Measurements from ENCODE around the gene NFATC3.

Gene NFATC3

GRCh38 chr16:68085259-68086071 lies at the start of gene NFATC3:
NFATC3 (plus strand) TSS chr16:68085370; CDS start chr16:68085682, 312 bp downstream.
- peak; percentile 99 for DNase-seq (ENCODE audit: low read depth)

- DNase-seq (ENCODE audit: low read depth), result no peak
These were observed 47.2 kb upstream of the NFATC3 start for GRCh38 chr16:68037841-68038597.

- peak; percentile 83 for DNase-seq (ENCODE audit: low read depth)
These were observed 44.5 kb upstream of the NFATC3 start for GRCh38 chr16:68040506-68041288.

GRCh38 chr16:68041783-68042182 lies 43.4 kb upstream of the NFATC3 start:
- DNase-seq (ENCODE audit: low read depth), result no peak

GRCh38 chr16:68046106-68046505 lies 39.1 kb upstream of the NFATC3 start:
- DNase-seq (ENCODE audit: low read depth), result no peak

- no peak for DNase-seq (ENCODE audit: low read depth)
These were observed 37.2 kb upstream of the NFATC3 start for GRCh38 chr16:68047987-68048386.

GRCh38 chr16:68049449-68049848 lies 35.7 kb upstream of the NFATC3 start:
- DNase-seq (ENCODE audit: low read depth), result no peak

GRCh38 chr16:68055395-68055794 lies 29.8 kb upstream of the NFATC3 start:
- no peak for DNase-seq (ENCODE audit: low read depth)

GRCh38 chr16:68059804-68060203 lies 25.4 kb upstream of the NFATC3 start:
- DNase-seq (ENCODE audit: low read depth), result no peak

GRCh38 chr16:68061396-68061795 lies 23.8 kb upstream of the NFATC3 start:
- DNase-seq (ENCODE audit: low read depth), result no peak

- no peak for DNase-seq (ENCODE audit: low read depth)
These were observed 22.2 kb upstream of the NFATC3 start for GRCh38 chr16:68062910-68063393.

GRCh38 chr16:68064791-68065365 lies 20.3 kb upstream of the NFATC3 start:
- peak; percentile 54 for DNase-seq (ENCODE audit: low read depth)

- no peak for DNase-seq (ENCODE audit: low read depth)
These were observed 19.4 kb upstream of the NFATC3 start for GRCh38 chr16:68065716-68066305.

- no peak for DNase-seq (ENCODE audit: low read depth)
These were observed 18.4 kb upstream of the NFATC3 start for GRCh38 chr16:68066763-68067162.

GRCh38 chr16:68068926-68069325 lies 16.2 kb upstream of the NFATC3 start:
- no peak for DNase-seq (ENCODE audit: low read depth)

- DNase-seq (ENCODE audit: low read depth), result no peak
These were observed 15.5 kb upstream of the NFATC3 start for GRCh38 chr16:68069511-68070248.

- no peak for DNase-seq (ENCODE audit: low read depth)
These were observed 14.9 kb upstream of the NFATC3 start for GRCh38 chr16:68070249-68070730.

GRCh38 chr16:68070806-68071517 lies 14.2 kb upstream of the NFATC3 start:
- no peak for DNase-seq (ENCODE audit: low read depth)

- no peak for DNase-seq (ENCODE audit: low read depth)
These were observed 13.7 kb upstream of the NFATC3 start for GRCh38 chr16:68071518-68071901.
